ENCODE data around the gene OGA. TPM values are rescaled to one million over a fixed set of nuclear protein-coding genes. Genes with fewer than 3 reads are reported as not detected.
A peak's percentile ranks its signal among the peaks of the same experiment; 100 is the strongest.
"Not testable (repeated sequence)": the region's sequence is repeated elsewhere in the genome, so short reads cannot be mapped to it uniquely, and the experiment has no call there.

The OGA gene
- total RNA-seq, 1 donor from 2014 or later, result 191 TPM

DNA sequence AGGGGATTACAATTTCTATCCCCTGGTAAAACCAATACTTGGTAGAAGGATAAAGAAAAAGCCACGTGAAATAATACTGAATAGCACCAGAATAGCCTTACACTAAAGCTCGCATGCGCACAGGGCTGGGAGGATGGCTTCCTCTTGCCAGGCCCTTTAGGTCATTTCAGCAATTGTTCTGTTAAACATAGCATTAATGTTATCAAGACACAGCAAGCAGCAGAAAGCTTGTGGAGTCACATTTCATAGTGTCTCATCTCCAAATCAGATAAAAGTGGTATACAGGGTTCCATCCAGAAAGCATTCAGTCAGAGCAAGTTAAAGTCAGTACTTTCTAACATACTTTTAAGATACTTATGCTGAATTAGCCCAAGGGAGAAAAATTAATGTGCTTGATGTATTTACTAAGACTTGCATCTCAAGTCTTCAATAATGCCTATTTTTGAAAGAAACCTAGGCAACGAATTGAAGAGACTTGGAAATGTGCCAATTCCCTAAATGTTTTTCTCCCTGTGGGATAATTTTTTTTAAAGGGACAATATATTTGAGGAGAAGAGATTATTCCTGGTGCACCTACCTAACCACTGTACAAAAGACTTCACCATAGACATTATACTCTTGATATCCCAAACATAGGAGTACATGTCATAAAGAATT lies 20.7 kb downstream of the OGA start:
- no peak for DNase-seq

DNA sequence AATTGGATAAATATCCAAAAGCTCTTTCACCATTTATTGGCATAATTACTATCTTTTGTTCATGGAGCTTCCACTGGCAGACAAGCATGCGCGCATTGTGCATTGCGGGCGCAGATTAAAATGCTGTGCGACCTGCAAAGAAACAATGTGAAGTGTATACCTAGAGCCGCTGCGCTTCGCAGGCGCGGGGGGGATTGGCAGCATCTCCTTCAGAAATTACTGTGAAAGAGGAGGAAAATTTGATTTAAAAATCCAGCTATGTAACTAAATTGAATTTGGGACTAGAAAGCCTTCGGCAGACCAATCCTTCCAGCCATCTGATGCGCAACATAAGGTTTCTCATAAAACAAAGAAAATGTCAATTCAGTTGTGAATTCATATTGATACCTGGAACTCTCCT lies 24.7 kb downstream of the OGA start:
- DNase-seq, result no peak

DNA sequence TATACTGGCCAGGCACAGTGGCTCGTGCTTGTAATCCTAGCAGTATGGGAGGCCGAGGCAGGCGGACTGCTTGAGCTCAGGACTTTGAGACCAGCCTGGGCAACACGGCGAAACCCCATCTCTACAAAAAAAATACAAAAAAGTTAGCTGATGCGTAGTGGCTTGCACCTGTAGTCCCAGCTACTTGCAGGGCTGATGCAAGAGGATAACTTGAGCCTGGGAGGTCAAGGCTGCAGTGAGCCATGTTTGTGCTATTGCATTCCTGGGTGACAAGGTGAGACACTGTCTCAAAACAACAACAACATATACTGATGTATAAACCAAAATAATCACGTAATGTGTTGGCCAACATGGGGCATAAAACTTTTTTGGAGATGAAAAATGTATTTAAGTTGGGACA lies 28.6 kb downstream of the OGA start:
- DNase-seq, result no peak

DNA sequence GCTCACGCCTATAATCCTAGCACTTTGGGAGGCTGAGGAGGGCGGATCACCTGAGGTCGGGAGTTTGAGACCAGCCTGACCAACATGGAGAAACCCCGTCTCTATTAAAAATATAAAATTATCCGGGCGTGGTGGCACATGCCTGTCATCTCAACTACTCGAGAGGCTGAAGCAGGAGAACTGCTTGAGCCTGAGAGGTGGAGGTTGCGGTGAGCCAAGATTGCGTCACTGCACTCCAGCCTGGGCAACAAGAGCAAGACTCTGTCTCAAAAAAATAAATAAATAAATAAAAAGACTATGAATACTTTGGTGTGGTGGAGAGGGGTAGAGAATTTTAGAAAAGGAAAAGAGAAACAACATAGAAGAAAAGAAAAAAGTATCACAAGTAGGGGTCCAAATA lies 29.0 kb downstream of the OGA start:
- DNase-seq, result not testable (repeated sequence)

DNA sequence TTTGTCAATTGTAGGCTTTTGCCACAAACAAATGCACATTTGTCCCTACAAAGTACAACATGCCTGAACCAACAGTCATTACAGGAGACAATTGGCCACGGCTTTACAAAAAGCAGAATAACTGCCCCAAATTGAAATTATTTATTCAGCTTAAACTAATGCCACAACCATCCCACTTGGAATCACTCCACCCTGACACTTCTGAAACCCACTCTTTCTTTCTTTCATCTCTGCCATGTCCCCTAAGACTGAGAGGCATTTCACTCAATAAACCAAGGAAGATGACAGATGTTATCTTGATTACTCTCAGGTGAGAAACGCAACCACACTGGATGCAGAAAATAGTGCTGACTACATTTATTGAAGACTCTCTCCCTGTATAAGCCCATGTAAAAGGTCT lies 32.4 kb downstream of the OGA start:
- DNase-seq, result no peak

DNA sequence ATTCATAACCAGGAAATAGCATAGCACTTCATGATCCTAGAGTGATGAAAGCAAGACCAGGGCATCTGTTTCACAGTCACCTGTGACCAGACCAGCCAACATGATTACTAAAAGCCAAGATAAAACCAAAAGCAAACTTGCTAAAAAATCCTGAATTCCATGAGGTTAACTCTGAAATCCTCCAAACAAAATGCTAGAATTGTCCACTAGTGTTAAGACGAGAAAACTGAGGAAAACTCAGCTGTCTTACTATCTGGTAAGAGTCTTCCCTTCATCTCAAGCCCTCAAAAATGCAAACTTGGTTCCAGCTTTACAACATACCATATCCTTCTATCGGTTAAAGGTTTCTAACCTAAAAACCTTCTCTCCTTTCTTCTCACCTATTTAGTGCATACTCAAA lies 33.7 kb downstream of the OGA start:
- no peak for DNase-seq

DNA sequence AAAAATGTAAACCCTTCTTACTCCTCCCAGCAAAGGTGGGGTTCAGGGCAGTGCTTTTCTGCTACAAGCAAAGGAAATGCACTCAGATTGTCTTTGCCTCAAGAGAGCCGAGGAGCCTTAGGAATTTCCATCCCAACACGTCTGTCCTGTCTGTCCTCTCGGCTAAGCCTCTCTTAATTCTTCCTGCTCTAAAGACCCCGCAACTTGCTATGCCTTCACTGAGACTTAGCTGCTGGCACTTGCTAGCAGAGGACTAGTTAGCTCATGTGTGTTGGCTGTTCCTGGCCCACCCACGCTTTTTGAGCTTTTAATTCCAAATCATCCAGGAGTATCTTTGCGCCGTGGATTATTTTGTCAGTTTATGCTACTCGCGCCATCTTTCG lies 34.5 kb downstream of the OGA start:
- no peak for DNase-seq

DNA sequence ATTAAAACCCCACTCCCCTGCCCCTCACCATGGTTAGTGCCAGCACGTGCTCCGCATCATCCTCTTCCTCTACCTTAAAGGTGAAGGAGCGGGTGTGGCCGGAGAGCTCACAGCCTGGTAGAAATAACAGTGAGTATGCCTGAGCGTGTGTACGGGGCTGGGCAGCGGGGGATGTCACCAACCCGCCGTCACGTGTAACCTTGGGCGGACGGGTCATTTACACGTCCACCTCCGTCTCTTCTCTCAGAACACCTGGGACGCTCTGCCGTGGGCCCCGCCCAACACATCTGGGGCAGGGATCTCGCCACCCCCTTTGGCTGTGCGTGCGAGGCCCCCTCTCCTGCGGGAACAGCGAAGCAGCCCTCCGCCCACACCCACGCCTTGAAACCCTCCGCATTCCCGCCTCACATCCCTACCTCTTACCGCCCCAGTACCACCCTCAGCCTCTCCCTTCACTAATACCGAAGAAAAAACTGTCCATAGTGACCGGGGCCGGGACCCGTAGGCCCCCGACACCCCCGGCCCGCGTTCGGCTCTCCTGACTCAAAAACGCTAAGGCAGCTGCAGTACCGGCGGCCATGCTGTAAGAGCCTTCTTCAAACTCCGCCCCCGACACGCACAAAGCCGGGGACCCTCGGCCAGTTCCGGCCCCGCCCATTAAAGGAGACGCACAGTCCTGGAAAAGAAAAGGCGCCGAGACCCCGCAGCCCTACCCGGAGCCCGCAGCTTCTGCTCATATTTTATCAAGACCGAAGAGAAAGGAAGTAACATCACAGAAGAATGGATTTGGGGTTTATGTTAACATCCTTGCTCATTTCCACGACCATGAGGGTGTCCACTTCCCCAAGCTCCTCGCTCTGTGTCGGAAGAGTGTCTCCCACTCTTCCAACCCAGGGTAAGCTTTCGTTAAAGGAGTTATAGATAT lies 35.2 kb downstream of the OGA start, which contains the start of gene NPM3:
TSS of gene NPM3 (minus strand) at position 636 of the 925 bp plus-strand sequence. CDS start at position 580, 56 bp downstream.
- peak; percentile 95 for DNase-seq

DNA sequence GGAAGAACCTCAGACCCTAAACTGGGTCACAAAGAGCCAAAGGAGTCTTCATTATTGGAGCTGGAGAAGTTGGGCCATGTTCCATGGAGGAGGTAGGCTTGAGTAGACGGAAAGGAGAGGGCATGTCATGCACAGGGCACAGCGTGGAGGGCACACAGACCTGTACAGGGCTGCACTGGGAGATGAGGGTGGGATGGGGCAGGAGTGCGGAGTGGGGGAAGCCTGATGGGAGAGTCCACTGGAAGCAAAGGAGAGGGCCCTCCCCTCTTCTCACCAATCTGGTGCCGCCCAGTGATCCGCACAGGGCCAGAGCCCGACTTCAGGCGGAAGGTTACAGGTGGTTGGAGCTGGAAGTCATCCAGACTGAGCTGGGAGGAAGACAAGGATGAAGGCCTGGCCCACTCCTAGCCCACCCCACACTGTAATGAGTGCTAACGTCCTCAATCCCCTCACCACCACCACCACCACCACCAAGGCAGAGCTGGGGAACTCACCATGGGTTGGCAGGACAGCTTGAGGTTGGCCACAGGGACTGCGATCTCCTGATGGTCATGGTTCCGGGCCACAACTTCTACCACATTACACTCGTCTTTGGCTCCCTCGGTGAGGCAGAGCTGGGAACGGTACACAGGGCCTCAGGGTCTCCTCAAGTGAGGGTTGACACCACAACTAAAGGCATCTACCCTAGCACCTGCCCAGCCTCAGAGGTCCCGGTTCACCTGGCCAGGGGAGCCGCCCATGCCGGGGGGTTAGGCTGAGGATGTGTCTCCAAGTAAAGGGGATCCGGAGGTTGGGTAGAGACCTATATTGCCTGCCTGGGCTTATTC lies 36.0 kb downstream of the OGA start:
- no peak for DNase-seq

DNA sequence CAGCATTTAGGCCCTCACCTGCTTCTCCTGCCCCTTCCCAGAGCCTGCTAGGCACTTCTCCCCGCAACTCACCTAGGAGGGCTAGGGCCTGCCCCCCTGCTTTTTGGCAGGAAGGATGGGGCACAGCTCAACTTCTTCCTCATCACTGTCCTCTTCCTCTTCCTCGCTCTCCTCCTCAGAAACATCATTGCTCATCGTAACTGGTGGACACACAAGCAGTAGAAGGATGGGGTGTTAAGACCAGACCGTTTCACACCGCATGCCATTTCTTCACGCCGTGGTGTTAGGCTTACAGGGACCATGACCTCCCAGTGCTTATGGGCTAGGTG lies 36.6 kb downstream of the OGA start:
- no peak for DNase-seq

DNA sequence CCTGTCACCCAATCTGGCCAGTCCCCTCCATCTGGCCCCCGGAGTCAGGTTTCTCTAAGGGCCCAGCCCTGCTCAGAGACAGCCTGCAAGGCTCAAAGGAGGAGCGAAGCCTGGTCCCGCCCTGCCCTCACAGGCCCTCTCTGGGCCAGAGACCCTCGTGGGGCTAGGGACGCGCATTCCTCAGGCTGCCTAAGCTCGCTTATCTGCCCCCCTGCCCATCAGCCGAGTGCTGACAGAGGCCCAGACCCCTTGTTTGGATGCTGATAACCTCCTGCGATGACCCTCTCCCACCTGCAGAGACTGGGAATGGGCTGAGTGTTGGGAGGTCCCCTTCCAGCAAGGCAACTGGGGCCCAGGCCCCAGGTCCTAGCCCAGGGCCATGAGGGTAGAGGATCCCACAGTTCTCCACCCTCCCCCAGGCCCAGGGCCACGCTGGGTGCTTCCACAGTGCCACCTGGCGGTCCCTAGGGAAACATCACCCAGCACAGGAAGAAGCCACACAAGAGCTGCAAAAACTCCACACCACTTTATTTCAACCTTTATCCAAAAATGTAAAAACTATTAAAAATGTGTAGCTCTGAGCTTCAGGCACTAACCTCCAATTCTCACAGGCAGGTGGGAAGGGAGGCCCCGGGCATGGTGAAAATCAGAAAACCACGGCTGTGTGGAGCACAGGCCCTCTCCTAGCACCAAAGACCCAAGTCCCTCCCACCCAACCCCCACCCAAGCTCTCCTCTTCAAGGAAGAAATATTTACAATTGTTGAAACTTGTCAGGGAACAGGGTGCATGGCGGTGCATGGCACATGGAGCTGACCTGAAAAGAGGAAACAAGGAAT lies 37.2 kb downstream of the OGA start:
- DNase-seq, result peak; percentile 80

DNA sequence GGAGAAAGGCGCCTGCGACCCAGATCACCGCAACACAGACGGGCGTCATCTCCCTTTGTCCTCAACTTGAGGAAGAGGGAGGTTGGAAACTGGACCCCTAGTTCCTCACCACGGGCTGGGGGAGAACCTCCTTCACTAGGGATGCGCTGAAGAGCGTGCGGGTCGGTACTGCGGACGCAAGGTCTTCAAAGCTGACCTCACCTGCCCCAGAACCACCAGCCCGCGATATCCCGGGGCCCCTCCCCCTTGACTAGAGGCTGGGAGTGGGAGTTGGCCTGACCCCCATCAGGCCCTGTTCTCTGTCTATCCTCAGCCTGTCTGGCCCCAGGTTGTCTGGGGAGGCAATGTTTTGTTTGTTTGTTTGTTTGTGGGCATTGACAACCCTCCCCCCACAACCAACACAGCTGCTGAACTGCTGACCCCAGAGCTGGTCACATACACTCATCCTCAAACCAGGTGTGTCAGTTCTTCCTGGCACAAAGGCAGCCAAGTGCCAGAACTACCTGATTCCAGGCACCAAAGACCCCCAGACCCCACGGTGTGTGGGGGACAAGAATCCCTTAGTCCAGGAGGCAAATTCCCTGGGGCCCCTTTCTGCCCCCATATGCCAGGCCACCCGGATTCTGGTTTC lies 37.9 kb downstream of the OGA start:
- DNase-seq, result no peak

DNA sequence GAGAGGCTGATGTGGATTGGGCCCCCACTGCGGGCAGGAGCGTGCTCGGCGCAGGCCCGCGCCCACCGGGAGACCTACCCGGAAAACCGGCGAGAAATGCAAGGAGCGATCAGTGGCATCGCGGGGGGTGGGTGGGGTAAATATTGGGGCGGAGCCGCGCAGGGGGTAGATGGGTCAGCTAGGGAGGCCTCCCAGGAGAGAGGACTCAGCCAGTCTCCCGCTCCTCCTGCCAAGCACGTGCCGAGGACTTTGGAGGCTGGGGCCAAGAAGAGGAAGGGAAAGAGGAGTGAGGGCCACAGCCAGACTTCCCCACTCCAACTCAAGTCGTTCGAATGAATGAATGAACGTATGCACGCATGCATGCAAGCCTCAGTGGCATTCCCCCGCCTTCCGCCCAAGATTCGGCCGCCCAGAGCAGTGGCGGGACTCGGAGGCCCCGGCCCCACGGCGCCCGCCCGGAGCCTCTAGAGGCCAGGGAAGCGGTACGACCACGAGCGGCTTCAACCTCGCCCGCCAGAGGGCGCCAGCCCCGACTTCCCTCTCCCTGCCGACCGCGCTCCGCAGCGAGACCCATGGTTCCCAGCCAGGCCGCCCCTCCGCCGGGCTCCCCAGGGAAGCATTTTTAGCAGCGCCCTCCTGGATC lies 38.6 kb downstream of the OGA start:
- peak; percentile 79 for DNase-seq

DNA sequence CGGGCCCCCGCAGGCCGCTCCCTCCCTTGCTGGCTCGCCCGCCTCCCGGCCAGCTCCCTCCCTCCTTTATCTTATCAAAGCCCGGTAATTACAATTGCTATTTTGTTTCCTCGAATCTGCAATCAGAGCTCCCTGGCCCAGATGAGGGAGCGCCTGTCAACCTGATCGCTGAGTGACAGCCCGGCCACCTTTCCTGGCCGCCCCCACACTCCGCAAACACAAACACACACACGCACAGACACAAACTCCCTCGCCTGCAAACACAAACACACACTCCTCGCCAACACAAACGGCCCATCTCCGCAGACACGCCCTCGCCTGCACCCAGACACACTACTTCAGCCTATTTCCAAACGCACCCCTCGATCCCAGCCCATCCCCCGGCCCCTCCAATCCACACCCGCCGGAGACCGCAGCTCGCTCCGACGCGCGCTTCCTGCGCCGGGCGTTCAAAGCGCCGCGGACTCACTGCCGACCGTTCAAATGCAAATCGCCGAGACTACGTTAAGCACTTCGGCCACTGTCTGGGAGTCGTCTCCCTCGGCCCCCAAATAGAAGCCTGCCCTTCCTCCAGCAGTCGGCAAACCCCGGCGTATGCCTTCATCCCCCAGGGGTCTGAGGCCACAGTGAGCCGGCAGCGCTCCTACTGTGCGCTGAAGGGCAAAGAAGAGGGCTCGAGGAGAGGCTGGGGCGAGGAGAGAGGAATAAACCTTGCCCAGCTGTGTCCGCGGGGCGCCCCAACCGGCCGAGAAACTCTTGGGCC lies 39.3 kb downstream of the OGA start:
- DNase-seq, result peak; percentile 39

DNA sequence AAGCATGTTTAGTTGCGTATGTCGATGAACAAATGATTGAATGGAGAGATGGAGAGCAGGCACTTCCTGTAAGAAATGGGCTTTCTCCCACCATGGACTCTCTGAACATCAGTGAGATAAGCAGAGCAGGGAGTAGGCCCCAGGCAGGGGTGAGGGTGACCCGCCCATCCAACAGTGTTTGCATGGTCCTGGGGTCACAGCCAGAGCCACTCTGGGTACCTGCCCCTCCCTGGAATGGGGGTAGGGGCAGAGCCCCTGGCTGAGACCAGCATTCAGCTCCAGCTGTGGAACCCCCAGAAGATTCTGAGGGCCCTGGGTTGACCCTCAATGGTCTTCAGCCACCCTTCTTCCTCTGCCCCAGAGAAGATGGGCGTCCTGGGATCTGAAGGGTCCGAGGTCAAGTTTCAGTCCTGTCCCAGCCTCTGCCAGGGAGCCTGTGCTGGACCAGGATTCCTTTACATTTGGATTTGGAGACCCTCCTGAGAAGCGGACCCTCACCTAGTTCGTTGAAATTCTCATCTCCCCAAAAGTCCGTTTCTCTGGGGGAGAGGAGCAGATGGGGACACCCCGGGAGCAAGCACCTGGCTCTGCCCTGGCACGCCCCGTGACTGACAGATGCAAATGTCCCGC lies 40.0 kb downstream of the OGA start:
- DNase-seq, result no peak

DNA sequence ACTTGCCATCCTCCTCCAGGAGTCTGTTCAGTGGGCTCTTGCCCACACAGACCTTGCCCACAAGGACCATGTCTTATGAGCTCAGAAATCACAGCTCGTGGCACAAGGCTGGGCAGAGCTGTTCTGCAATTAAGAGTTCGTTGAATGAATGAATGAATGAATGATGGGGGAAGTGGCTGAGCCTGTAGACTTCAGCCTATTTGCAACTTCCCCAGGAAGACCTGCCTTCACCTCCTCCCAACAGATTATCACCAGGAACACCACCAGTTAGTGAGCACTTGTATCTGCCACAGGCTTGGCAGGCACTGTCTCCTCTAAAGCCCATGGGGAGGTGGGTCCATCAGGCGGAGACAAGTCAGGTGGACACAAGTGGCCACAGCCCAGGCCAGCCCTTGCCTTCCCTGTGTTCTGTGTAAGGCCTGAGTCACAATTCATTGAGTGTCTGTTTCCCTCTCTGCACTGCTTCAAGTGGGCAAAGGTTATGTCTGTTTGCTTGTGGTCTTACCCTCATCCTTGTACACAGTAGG lies 40.6 kb downstream of the OGA start:
- DNase-seq, result no peak

DNA sequence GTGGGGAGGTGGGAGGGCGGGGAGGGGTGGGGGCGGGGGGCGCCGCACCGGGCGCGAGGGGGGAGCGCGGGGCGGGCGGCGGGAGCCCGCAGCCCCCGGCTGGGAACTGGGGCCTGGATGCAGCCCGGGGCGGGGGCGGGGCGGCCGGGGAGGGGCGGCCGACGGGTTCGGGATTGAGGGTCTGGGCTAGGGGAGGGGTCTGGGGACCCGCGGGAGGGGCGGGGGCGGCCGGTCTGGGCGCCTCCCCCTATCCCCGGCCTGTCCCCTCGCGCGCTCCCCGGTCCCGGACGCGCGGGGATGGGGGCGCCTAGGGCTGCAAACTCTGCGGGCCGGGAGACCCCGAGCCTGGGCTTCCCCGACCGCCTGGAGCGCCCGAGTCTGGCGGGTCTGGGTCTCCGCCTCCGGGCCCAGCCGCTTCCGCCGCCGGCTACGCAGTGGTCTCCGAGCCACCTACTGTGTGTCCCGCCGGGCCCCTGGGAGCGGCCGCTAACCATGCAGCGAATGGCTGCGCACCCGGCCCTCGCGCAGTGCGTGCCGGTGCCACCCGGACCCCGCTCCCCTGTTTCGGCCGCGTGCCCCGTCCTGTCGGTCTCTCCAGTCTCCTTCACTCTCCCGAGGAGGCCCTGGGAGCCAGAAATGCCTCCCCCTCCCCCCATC lies 42.0 kb downstream of the OGA start:
- DNase-seq, result no peak

DNA sequence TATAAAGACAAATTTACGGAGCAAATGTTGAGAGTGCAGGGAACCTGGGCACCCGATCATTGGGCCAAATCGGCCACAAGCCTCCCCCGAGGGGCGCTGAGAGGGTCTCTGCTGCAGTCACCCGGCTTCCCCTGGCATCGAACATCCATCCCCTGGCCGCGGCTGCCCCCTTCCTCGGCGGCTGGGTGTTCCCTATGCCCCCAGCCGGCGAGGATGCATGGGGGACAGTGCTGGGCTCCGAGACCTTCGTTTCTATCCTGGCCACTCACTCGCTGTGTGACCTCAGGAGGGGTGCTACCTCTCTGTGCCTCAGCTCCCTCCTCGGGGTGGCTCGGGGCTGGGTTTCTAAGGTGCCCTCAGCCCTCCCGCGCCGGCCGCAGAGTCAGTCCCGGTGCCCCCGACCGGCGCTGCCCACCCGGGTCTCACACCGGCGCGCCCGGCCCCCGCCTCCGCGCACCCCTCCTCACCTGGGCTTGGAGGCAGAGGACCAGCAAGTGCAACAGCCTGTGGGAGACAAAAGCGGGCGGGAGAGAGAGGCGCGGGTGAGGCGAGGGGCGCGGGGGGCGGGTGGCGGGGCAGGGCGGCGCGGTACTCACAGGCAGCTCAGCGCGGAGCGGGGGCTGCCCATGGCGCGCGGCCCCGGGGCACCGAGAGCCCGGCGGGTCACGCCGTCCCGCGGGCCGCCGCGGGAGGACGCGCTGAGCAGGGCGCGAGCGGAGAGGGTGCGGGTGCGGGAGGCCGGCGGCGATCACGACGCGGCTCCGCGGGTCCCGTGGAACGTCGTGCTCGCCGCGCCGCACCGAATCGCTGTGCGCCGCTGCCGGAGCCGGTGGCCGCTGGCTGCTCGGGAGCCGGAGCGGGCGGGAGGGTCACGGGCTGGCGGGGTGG lies 42.7 kb downstream of the OGA start, which contains the start of gene FGF8:
TSS of gene FGF8 (minus strand) at position 842 of the 888 bp plus-strand sequence. CDS start at position 628, 214 bp downstream.
- DNase-seq, result no peak
